IMR-90 (cell line): ENCODE results near the gene NLGN1. TPM values are rescaled to one million over a fixed set of nuclear protein-coding genes. Genes with fewer than 3 reads are reported as not detected.

ENCODE experiments used
- ATAC-seq: fragments of 200-7000 bp; cut with Tn5 transposase; 2 replicates; pipeline ENCODE4 v1.9.1; 2020; ENCODE audit warnings: low read depth, mild to moderate bottlenecking, moderate library complexity
- BruUV-seq: library from RNA; stranded (reverse); fragments of 400-500 nt; replicated peaks from 2 replicates; lab custom pipeline; 2021; lab: Mats Ljungman, UMichigan
- CTCF ChIA-PET: fragments of 300-600 bp; formaldehyde crosslinking; extraction: SDS; loops from one replicate; lab custom pipeline; 2021; ENCODE audit warnings: antibody characterized with exemption; lab: Yijun Ruan, JAX
- POLR2A ChIA-PET: fragments of 300-600 bp; sonication (Branson Sonifier 250); formaldehyde crosslinking; loops from one replicate; lab custom pipeline; 2022; ENCODE audit warnings: antibody characterized with exemption; ENCODE audit not compliant: unreplicated experiment; lab: Charles Lee
- DNase-seq: peaks from one replicate; pipeline ENCODE4 v3.0.0; 2013
- H2AFZ ChIP-seq: replicated peaks from 2 replicates; pipeline ENCODE3; 2013; ENCODE audit warnings: low read length, mild to moderate bottlenecking; ENCODE audit not compliant: poor library complexity
- H2AK5ac ChIP-seq: 2 replicates; pipeline ENCODE4 v1.6.1; 2013; ENCODE audit warnings: low read depth, low read length, inconsistent platforms
- H2AK9ac ChIP-seq: replicated peaks from 2 replicates; pipeline ENCODE3; 2013; ENCODE audit warnings: mild to moderate bottlenecking, low read depth, low read length, moderate library complexity; ENCODE audit not compliant: poor library complexity
- H2BK120ac ChIP-seq: 2 replicates; pipeline ENCODE4 v1.6.1; 2013; ENCODE audit warnings: low read depth, low read length, inconsistent platforms
- H2BK15ac ChIP-seq: 3 replicates; pipeline ENCODE4 v1.6.1; 2013; ENCODE audit warnings: low read depth, low read length, inconsistent platforms
- H2BK20ac ChIP-seq: 2 replicates; pipeline ENCODE4 v1.6.1; 2013; ENCODE audit warnings: low read depth, mild to moderate bottlenecking, inconsistent platforms, low read length, moderate library complexity
- H2BK5ac ChIP-seq: 2 replicates; pipeline ENCODE4 v1.6.1; 2013; ENCODE audit warnings: mild to moderate bottlenecking, low read depth, low read length, inconsistent platforms; ENCODE audit not compliant: poor library complexity, severe bottlenecking
- H3K14ac ChIP-seq: replicated peaks from 2 replicates; pipeline ENCODE4 v1.6.1; 2013; ENCODE audit warnings: low read depth, low read length, inconsistent platforms
- H3K18ac ChIP-seq: 2 replicates; pipeline ENCODE4 v1.6.1; 2013; ENCODE audit warnings: low read depth, low read length, control low read depth
- H3K23ac ChIP-seq: 2 replicates; pipeline ENCODE4 v1.6.1; 2013; ENCODE audit warnings: low read depth, low read length, inconsistent platforms
- H3K27ac ChIP-seq: 2 replicates; pipeline ENCODE4 v1.5.1; 2013; ENCODE audit warnings: mild to moderate bottlenecking, control low read depth, low read length; ENCODE audit not compliant: insufficient read depth
- H3K27me3 ChIP-seq: 2 replicates; pipeline ENCODE4 v1.6.1; 2013; ENCODE audit warnings: low read length; ENCODE audit not compliant: control insufficient read depth, insufficient read depth
- H3K36me3 ChIP-seq: 2 replicates; pipeline ENCODE4 v1.6.1; 2013; ENCODE audit warnings: low read length, mixed read lengths; ENCODE audit not compliant: control insufficient read depth, insufficient read depth
- H3K4ac ChIP-seq: 2 replicates; pipeline ENCODE4 v1.6.1; 2013; ENCODE audit warnings: low read depth, low read length, inconsistent platforms
- H3K4me1 ChIP-seq: 2 replicates; pipeline ENCODE4 v1.6.1; 2013; ENCODE audit warnings: low read length, mixed read lengths; ENCODE audit not compliant: control insufficient read depth, insufficient read depth
- H3K4me2 ChIP-seq: 2 replicates; pipeline ENCODE4 v1.6.1; 2013; ENCODE audit warnings: low read depth, mild to moderate bottlenecking, control low read depth, low read length, moderate library complexity
- H3K4me3 ChIP-seq: 2 replicates; pipeline ENCODE4 v1.5.1; 2013; ENCODE audit warnings: low read depth, mild to moderate bottlenecking, control low read depth, low read length, moderate library complexity; ENCODE audit not compliant: insufficient read depth
- H3K56ac ChIP-seq: 2 replicates; pipeline ENCODE4 v1.6.1; 2013; ENCODE audit warnings: low read length, inconsistent platforms; ENCODE audit not compliant: insufficient read depth; ENCODE audit errors: extremely low read depth
- H3K79me1 ChIP-seq, 2 experiments: 2 replicates each; pipeline ENCODE4 v1.6.1; 2013; ENCODE audit warnings: low read length in 2 of 2, inconsistent platforms in 1 of 2, low read depth in 1 of 2
- H3K9ac ChIP-seq: 2 replicates; pipeline ENCODE4 v1.6.1; 2013; ENCODE audit warnings: low read depth, low read length, control low read depth
- H3K9me1 ChIP-seq: 2 replicates; pipeline ENCODE4 v1.6.1; 2013; ENCODE audit warnings: low read length, inconsistent platforms; ENCODE audit not compliant: insufficient read depth
- H3K9me3 ChIP-seq: 2 replicates; pipeline ENCODE4 v1.6.1; 2013; ENCODE audit warnings: low read length; ENCODE audit not compliant: control insufficient read depth, insufficient read depth
- H4K20me1 ChIP-seq: 2 replicates; pipeline ENCODE4 v1.6.1; 2013; ENCODE audit warnings: low read length, inconsistent platforms; ENCODE audit not compliant: insufficient read depth
- H4K5ac ChIP-seq: 2 replicates; pipeline ENCODE4 v1.6.1; 2013; ENCODE audit warnings: mild to moderate bottlenecking, low read depth, low read length, control low read depth
- H4K8ac ChIP-seq, 2 experiments: 2 replicates each; pipeline ENCODE4 v1.6.1; 2013; ENCODE audit warnings: low read depth in 2 of 2, low read length in 2 of 2, control low read depth in 1 of 2, inconsistent platforms in 1 of 2
- H4K91ac ChIP-seq: 2 replicates; pipeline ENCODE4 v1.6.1; 2013; ENCODE audit warnings: low read depth, low read length, inconsistent platforms; ENCODE audit not compliant: insufficient read depth
- CEBPB ChIP-seq: IDR thresholded peaks from 2 replicates; pipeline ENCODE4 v1.6.1; 2012; ENCODE audit warnings: low read depth, low read length, improper control_type of control experiment
- MXI1 ChIP-seq: IDR thresholded peaks from 2 replicates; pipeline ENCODE4 v1.6.1; 2012; ENCODE audit warnings: low read depth, mild to moderate bottlenecking, low read length, moderate library complexity, borderline replicate concordance
- WGBS, 2 experiments: methylation state at CpG; one replicate each; pipeline versions ENCODE4 v1.1.5 to v1.1.7; 2013; ENCODE audit warnings: missing lambda C conversion rate in 2 of 2; ENCODE audit not compliant: insufficient read length in 1 of 2; ENCODE audit errors: extremely low coverage in 2 of 2; 5-methylcytosine and 5-hydroxymethylcytosine counted together
- dilution Hi-C: fragments of 300-500 bp; cut with HindIII; formaldehyde crosslinking; loops from one replicate; pipeline ENCODE4 v1.14.3; 2018; ENCODE audit warnings: low sequenced_read_pairs; ENCODE audit not compliant: unreplicated experiment
- in situ Hi-C: fragments of 300-500 bp; cut with MboI; formaldehyde crosslinking; loops from 3 replicates; pipeline ENCODE4 v1.14.3; 2019; ENCODE audit warnings: low sequenced_read_pairs, inconsistent platforms, mixed read lengths
- intact Hi-C: fragments of 100-400 bp; cut with micrococcal nuclease; formaldehyde crosslinking; loops from 2 replicates; pipeline ENCODE4 v1.10.0; 2022
- polyA plus RNA-seq, 3 experiments: library from polyadenylated mRNA; depleted of rRNA; stranded (reverse); fragments of >200 nt; gene quantifications; 2 replicates each; pipeline ENCODE4 v1.2.3, GENCODE V29; 2012; ENCODE audit warnings: low replicate concordance in 1 of 3
- total RNA-seq: library from RNA; depleted of rRNA; stranded (reverse); fragments of >200 nt; gene quantifications from 2 replicates; pipeline ENCODE4 v1.2.3, GENCODE V29; 2012
- TF ChIP-seq, protein P1 (sequence below): fragments of 150-350 bp; IDR thresholded peaks from 2 replicates; pipeline ENCODE4 v1.6.1; 2016; ENCODE audit warnings: low read depth, mild to moderate bottlenecking, low read length, moderate library complexity, borderline replicate concordance

The NLGN1 gene
- total and polyA plus RNA-seq, 2 of the 4 experiments (the other 2 are of a cell fraction): 1.8 to 12.5 TPM

DNA sequence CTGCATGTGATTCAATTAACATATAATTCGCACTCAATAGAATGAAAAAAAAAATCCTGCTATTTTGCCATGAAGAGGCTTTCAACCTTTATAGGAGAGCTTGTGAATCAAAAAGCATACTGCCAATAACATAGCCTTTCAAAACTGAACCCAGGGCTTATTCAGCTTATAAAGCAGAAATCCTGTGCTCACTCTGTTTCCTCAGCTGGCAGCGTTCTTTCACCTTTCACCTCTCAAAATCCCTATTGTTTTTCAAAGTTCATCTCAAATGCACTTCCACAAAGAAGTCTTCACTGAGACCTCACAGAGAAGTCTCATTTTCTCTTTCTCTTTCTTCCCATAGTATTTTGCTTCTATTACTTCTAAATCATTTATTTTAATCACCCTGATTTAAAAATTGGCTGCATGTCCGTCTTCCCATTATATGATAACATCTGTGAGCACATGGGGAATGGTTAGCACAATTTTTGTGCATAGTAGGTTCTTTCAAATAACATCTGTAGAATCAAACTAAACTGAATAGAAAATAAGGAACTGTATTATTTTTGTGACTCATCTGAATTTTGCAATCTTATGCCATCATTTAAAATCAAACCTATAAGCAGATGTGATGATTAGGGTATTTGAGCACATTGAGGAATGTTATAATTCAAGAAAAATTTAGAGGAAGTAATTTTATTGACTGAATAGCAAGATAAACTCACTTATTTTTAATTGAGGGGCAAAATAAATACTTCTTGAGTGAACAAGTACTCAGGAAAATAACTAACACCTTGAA lies 373.4 kb downstream of the NLGN1 start:
- no peak overlapping the region for H2BK20ac ChIP-seq
- no peak overlapping the region for H3K4ac ChIP-seq
- H3K4me1 ChIP-seq: no peaks in the 10 kb centered on the region
- H2BK120ac ChIP-seq: no peak overlapping the region
- ChIA-PET POLR2A (no interaction called here), CTCF (no interaction called here)
- H3K9me1 ChIP-seq: no peaks in the 10 kb centered on the region
- ATAC-seq (no peak), DNase-seq (peak; percentile 15)
- no peaks in the 10 kb centered on the region for H4K20me1 ChIP-seq
- WGBS, 2 experiments: no CpG with 5 or more reads among the region's 3 CpGs
- H3K14ac ChIP-seq: no peak overlapping the region
- no peak overlapping the region for H4K91ac ChIP-seq
- intact Hi-C loops (no loop called here), in situ Hi-C loops (no loop called here), dilution Hi-C loops (no loop called here)
- H3K18ac ChIP-seq: no peak overlapping the region
- no peak overlapping the region for H3K23ac ChIP-seq
- H3K9me3 ChIP-seq: no peaks in the 10 kb centered on the region
- H2BK15ac ChIP-seq: no peak overlapping the region
- H2BK5ac ChIP-seq: no peak overlapping the region
- H3K27ac ChIP-seq: no peak overlapping the region
- H4K8ac ChIP-seq: no peak overlapping the region
- no TSS peak for BruUV-seq
- H2AK9ac ChIP-seq: no peak overlapping the region
- H3K56ac ChIP-seq: no peak overlapping the region
- H2AFZ ChIP-seq: no peak overlapping the region
- H3K79me1 ChIP-seq: no peaks in the 10 kb centered on the region
- H3K9ac ChIP-seq: no peak overlapping the region
- no peak for TF ChIP-seq MXI1
- TF ChIP-seq, protein P1, sequence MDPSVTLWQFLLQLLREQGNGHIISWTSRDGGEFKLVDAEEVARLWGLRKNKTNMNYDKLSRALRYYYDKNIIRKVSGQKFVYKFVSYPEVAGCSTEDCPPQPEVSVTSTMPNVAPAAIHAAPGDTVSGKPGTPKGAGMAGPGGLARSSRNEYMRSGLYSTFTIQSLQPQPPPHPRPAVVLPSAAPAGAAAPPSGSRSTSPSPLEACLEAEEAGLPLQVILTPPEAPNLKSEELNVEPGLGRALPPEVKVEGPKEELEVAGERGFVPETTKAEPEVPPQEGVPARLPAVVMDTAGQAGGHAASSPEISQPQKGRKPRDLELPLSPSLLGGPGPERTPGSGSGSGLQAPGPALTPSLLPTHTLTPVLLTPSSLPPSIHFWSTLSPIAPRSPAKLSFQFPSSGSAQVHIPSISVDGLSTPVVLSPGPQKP: no peak
- peak; percentile 71 for TF ChIP-seq CEBPB
- no peak overlapping the region for H4K5ac ChIP-seq
- no peak overlapping the region for H2AK5ac ChIP-seq
- H3K4me3 ChIP-seq: no peak overlapping the region
- no peak overlapping the region for H3K4me2 ChIP-seq
- no peaks in the 10 kb centered on the region for H3K27me3 ChIP-seq
- no peaks in the 10 kb centered on the region for H3K36me3 ChIP-seq
